PC-9 (cell line): ENCODE results near the gene COL15A1.

Experiments
- EZH2 ChIP-seq: fragments of 200-600 bp; sonication (generic); IDR thresholded peaks from 2 replicates; pipeline ENCODE4 v1.8.0; 2017; ENCODE audit warnings: antibody characterized with exemption, low read depth
- TF ChIP-seq, protein P1 (sequence below): fragments of 200-600 bp; sonication (generic); conservative IDR thresholded peaks from 2 replicates; pipeline ENCODE4 v1.6.1; 2017; ENCODE audit warnings: mixed run types, antibody characterized with exemption, mild to moderate bottlenecking, moderate library complexity

DNA sequence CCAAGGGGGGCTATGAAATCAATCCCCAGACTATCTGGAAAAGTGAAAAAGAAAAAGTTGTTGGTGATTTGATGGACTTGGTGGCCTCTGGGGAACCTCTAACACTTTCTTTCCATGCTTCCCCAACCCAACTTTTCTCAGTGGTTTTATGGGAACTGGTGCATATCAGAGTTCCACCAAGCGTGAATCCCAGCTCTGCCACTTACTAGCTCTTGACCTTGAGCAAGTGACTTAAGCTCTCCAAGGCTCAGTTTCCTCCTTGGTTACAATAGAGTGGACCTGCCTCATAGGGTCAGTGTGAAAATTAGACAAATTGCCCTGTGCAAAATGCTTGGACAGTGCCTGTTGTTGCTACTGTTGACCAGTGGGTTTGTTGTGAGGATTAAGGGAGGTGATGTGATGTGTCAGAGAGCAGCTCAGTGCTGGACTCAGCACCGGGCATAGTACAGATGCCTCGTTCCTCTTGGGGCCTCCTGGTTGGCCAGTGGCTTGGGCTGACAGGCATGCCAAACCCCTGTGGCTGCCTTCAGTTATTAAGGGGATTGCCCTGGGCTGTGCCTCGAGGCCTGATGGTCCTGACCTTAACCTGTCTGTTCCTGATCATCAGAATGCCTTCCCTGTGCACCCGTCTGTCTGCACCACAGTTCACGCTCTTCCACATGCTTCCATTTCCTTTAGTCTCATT is 49.3 kb downstream of the COL15A1 start:
- TF ChIP-seq, protein P1, sequence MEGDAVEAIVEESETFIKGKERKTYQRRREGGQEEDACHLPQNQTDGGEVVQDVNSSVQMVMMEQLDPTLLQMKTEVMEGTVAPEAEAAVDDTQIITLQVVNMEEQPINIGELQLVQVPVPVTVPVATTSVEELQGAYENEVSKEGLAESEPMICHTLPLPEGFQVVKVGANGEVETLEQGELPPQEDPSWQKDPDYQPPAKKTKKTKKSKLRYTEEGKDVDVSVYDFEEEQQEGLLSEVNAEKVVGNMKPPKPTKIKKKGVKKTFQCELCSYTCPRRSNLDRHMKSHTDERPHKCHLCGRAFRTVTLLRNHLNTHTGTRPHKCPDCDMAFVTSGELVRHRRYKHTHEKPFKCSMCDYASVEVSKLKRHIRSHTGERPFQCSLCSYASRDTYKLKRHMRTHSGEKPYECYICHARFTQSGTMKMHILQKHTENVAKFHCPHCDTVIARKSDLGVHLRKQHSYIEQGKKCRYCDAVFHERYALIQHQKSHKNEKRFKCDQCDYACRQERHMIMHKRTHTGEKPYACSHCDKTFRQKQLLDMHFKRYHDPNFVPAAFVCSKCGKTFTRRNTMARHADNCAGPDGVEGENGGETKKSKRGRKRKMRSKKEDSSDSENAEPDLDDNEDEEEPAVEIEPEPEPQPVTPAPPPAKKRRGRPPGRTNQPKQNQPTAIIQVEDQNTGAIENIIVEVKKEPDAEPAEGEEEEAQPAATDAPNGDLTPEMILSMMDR = no peak
- no peak for TF ChIP-seq EZH2
